GM18505 (cell line): ENCODE measurements around the gene P2RY14.
A peak's percentile ranks its signal among the peaks of the same experiment; 100 is the strongest.

Source experiments
- ATAC-seq: cut with Tn5 transposase; IDR thresholded peaks from one replicate; pipeline ENCODE4 v1.9.1; 2021; ENCODE audit not compliant: unreplicated experiment
- POLR2A ChIP-seq: IDR thresholded peaks from 4 replicates; pipeline ENCODE4 v1.6.1; 2011; ENCODE audit warnings: borderline replicate concordance; ENCODE audit not compliant: insufficient read depth, insufficient read length; ENCODE audit errors: extremely low read depth

P2RY14 gene

DNA sequence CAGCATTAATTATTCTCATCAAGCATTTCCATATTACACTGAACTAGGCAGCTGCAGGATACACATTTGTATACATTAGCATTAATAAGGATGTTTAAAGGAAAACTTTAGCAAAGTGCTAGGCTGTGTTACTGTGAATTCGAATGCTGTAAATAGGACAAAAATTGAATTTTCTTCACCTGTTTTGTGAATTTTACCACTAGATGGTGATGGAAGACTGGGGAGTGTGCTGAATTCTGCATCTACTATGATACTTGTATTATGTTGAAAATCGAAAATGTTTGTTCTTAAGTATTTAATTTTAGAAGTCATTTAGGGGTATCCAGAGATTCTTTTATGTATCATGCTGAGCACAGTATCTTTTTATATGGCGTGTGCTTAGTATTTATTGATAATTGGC lies 12.3 kb upstream of the P2RY14 start:
- ATAC-seq, result no peak
- no peak for TF ChIP-seq POLR2A

DNA sequence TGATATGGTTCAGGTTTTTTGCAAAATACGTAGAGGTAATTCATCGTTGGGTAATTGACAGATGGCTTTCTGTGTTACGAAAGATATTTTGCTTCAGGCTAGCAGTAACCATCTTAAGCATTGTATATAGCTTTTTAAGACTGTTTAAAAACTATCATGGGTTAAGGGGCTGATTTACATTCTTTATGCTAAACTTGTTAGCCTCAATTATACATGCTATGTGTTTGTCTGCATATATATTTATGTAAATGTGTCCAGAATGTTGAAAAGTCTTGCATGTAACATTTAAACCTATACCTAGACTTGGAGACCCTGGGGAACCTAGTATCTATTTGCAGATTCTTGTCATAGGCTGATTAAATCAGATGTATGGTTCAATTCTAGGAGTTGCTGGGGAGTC lies 11.1 kb upstream of the P2RY14 start:
- no peak for ATAC-seq
- TF ChIP-seq POLR2A, result no peak

DNA sequence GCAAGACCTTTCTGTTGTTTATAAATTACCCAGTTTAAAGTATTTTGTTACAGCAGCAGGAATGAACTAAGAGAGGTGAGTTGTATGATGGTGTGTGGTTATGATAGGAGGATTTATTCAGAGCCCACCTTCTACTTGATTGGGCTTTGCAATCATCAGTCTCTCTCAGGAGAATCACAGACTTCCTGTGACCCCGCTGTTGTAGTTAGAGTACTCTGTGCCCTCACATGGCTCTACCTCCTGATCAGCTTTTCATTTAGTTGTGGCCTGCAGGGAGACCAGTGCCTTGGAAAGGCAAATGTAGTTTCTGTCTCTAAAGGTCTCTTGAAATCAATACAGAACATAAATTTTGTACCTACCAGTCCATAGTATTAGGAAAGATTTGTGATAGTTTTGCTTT lies 7.6 kb upstream of the P2RY14 start:
- no peak for TF ChIP-seq POLR2A
- ATAC-seq, result no peak

DNA sequence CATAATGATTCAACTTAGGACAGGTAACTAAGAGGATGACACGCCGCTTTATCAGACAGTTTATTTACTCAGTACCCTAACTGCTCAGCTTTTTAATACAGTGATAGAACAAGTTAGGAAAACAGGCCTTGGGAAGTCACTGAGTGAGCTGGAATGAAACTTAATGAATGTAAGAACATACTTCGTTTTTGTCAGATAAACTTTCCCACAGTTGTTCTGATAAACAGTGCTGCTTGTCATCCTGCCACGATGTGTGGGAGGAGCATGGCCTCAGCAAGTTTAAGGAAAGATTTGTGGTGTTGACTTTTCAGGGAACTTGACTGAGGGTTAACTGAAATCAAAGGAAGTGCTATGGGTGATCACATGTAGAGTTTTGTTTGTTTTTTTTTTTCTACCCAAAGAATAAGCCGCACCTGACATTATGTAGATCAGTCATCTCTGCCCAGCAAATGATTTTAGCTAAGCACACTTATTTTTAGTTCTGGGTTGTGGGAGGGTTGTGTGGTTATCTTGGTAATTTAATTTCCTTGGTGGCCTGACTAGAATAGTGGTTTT lies 5.6 kb upstream of the P2RY14 start:
- ATAC-seq, result no peak
- TF ChIP-seq POLR2A, result no peak

DNA sequence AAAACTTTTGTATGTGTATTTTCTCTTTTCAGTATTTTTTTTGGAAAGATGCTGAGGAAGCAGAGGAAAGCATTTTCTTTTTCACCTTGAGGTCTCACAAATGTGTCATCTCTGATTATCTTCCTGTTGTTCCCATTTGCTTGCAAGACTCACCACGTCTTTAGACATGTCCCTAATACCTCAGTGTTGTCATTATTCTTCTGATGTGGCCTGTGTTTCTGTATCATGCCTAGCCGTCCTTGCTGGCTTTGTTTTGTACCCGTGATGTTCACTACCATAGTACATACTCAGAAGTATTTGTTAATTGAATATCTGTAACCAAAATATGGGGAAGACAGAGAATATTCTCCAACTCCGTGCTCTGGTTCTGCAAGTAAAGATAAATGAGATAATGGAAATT lies 5.0 kb upstream of the P2RY14 start:
- no peak for ATAC-seq
- TF ChIP-seq POLR2A, result no peak

- no peak for TF ChIP-seq POLR2A
- ATAC-seq, result no peak
Measured at GRCh38 chr3:151282921-151283320, 4.6 kb upstream of the P2RY14 start.

DNA sequence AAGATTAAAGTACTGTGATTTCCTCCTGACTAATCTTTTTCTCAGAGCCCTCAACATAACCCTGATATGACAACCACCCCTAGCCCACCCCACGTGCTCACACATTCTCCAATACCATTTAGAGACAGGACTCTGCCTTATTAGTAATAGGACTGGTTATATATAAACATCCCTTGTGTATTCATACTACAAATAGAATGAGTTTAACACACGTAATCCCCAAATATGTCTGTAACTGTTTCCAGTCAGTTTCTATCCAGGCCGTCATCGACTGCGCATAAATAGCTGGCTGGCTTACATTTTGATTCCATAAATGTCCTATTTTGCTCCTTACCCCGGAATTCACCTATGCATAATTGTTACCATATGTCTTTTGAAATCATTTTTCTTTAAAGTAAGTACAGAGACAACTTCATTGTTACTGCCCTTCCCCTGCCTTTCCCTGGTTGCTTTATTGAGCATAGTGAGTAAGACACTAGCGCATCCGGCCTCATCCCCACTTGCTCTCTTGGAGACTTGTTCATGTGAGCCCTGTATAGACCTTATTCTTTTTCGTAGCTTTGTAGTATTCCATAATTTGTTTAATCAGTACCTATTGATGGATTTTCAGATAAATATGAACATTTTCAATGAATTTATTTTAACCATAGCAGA lies 3.5 kb upstream of the P2RY14 start:
- ATAC-seq, result no peak
- no peak for TF ChIP-seq POLR2A

DNA sequence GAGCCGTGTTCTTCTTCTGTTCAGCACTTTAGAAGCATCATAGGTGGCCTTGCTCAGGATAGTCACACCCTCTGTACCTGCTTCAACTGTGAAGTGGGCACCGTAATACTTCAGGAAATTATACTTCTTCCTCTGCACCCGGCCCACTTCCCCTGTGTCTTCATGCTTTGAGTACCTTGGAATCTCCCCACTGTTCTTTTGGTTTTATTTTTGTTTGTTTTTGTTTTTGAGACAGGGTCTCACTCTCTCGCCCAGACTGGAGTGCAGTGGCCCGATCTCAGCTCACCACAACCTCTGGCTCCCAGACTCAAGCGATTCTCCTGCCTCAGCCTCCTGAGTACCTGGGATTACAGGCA lies 1.7 kb downstream of the P2RY14 start:
- ATAC-seq, result peak; percentile 50
- TF ChIP-seq POLR2A, result no peak

- peak; percentile 32 for ATAC-seq
- no peak for TF ChIP-seq POLR2A
Measured at GRCh38 chr3:151276038-151276686, 2.2 kb downstream of the P2RY14 start.

- no peak for TF ChIP-seq POLR2A
- no peak for ATAC-seq
Measured at GRCh38 chr3:151275091-151275490, 3.3 kb downstream of the P2RY14 start.

DNA sequence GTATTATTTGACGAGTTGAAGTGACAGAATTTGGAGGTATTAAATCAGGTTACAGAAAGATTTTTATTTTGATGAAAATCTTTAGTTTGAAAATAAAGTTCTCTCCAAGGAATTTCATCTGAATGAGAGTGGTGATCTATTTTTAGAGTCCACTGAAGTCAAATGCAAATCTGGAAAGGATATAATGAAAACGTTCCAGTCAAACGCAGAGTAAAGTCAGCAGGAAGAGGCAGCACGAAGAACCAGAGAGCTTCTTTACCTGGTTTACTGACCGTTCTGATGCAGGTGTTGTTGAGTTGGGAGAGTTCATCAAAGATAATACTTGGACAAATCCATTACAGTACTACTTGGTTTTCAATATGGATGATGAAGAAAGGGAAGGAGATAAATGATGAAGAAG lies 8.7 kb downstream of the P2RY14 start:
- no peak for ATAC-seq
- TF ChIP-seq POLR2A, result no peak

GRCh38 chr3:151268267-151269235 lies 9.8 kb downstream of the P2RY14 start:
- TF ChIP-seq POLR2A, result no peak
- no peak for ATAC-seq

- TF ChIP-seq POLR2A, result no peak
- ATAC-seq, result no peak
Measured at GRCh38 chr3:151267066-151267465, 11.3 kb downstream of the P2RY14 start.
